Activated B cell treated with CpG ODN at 0.5 μM for 24 hours (primary cell): ENCODE measurements around the gene KIF24. TPM values are rescaled to one million over a fixed set of nuclear protein-coding genes. Genes with fewer than 3 reads are reported as not detected.
"Not testable (repeated sequence)": the region's sequence is repeated elsewhere in the genome, so short reads cannot be mapped to it uniquely, and the experiment has no call there.

Source experiments
- ATAC-seq: fragments of 200-7000 bp; cut with Tn5 transposase; one replicate; pipeline ENCODE4 v1.10.0; 2021; ENCODE audit warnings: low read depth, mild to moderate bottlenecking, moderate library complexity
- CTCF ChIA-PET: fragments of 350-600 bp; sonication (Branson Sonifier 250); formaldehyde crosslinking; loops from one replicate; lab custom pipeline; 2021; ENCODE audit warnings: antibody characterized with exemption; lab: Charles Lee
- POLR2A ChIA-PET: fragments of 350-600 bp; sonication (Branson Sonifier 250); formaldehyde crosslinking; loops from one replicate; lab custom pipeline; 2021; ENCODE audit warnings: antibody characterized with exemption; lab: Charles Lee
- DNase-seq: peaks from one replicate; pipeline ENCODE4 v3.0.0; 2022
- H3K27ac Mint-ChIP-seq: one replicate; pipeline ENCODE4 v1.8.0; 2020; ENCODE audit warnings: mixed read lengths
- H3K27me3 Mint-ChIP-seq: one replicate; pipeline ENCODE4 v1.8.0; 2021; ENCODE audit warnings: mixed read lengths
- H3K36me3 Mint-ChIP-seq: one replicate; pipeline ENCODE4 v1.8.0; 2021; ENCODE audit warnings: low read depth, mixed read lengths
- H3K4me1 Mint-ChIP-seq: one replicate; pipeline ENCODE4 v1.8.0; 2021; ENCODE audit warnings: mixed read lengths
- H3K4me3 Mint-ChIP-seq: one replicate; pipeline ENCODE4 v1.8.0; 2020; ENCODE audit warnings: mild to moderate bottlenecking, mixed read lengths
- H3K9me3 Mint-ChIP-seq: one replicate; pipeline ENCODE4 v1.8.0; 2020; ENCODE audit warnings: mixed read lengths
- intact Hi-C: fragments of 100-400 bp; cut with micrococcal nuclease; formaldehyde crosslinking; loops from one replicate; pipeline ENCODE4 v1.15.1; 2024
- total RNA-seq: library from RNA; stranded (reverse); gene quantifications from 2 replicates; pipeline ENCODE4 v1.2.3, GENCODE V29; 2022
- TF ChIP-seq, protein P1 (sequence below): fragments of 200-600 bp; IDR thresholded peaks from one replicate; pipeline ENCODE4 v1.8.0; 2022; ENCODE audit warnings: antibody characterized with exemption, mild to moderate bottlenecking

The KIF24 gene
- total RNA-seq, 1 donor from 2014 or later = 0.71 TPM

- intact Hi-C loops = no loop called here
- ATAC-seq (no peak), DNase-seq (no peak)
- H3K36me3 Mint-ChIP-seq = peaks cover 46% of the 10 kb centered on the region
- CTCF ChIA-PET = no interaction called here
- POLR2A ChIA-PET = no interaction called here
- H3K9me3 Mint-ChIP-seq = no peaks in the 10 kb centered on the region
- no peaks in the 10 kb centered on the region for H3K27me3 Mint-ChIP-seq
- no peaks in the 10 kb centered on the region for H3K4me1 Mint-ChIP-seq
- TF ChIP-seq, protein P1, sequence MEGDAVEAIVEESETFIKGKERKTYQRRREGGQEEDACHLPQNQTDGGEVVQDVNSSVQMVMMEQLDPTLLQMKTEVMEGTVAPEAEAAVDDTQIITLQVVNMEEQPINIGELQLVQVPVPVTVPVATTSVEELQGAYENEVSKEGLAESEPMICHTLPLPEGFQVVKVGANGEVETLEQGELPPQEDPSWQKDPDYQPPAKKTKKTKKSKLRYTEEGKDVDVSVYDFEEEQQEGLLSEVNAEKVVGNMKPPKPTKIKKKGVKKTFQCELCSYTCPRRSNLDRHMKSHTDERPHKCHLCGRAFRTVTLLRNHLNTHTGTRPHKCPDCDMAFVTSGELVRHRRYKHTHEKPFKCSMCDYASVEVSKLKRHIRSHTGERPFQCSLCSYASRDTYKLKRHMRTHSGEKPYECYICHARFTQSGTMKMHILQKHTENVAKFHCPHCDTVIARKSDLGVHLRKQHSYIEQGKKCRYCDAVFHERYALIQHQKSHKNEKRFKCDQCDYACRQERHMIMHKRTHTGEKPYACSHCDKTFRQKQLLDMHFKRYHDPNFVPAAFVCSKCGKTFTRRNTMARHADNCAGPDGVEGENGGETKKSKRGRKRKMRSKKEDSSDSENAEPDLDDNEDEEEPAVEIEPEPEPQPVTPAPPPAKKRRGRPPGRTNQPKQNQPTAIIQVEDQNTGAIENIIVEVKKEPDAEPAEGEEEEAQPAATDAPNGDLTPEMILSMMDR = no peak
- no peak overlapping the region for H3K27ac Mint-ChIP-seq
- H3K4me3 Mint-ChIP-seq = no peak overlapping the region
These were observed 9.8 kb upstream of the KIF24 start for GRCh38 chr9:34338665-34339385.

DNA sequence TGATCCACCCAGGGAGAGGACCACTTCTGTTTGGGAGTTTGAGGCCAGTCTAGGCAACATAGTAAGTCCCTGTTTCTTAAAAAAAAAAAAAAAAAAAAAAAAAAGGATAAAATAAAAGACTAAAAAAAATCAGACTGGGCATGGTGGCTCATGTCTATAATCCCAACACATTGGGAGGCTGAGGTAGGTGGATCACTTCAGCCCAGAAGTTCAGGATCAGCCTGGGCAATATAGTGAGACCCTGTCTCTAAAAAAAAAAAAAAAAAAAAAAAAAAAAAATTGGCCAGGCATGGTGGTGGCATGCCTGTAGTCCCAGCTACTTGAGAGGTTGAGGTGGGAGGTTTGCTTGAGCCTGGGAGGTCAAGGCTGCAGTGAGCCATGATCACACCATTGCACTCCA lies 9.0 kb upstream of the KIF24 start:
- DNase-seq, H3K4me3 Mint-ChIP-seq, intact Hi-C loops, ATAC-seq, H3K27ac Mint-ChIP-seq, H3K9me3 Mint-ChIP-seq, POLR2A ChIA-PET, H3K27me3 Mint-ChIP-seq, H3K4me1 Mint-ChIP-seq: not testable (repeated sequence)
- CTCF ChIA-PET = interaction anchor here (1.0 kb wide), 1 partner anchor 40 kb away, joined by 3 read pairs; no protein-coding TSS in a partner anchor
- H3K36me3 Mint-ChIP-seq = peaks cover 38% of the 10 kb centered on the region

DNA sequence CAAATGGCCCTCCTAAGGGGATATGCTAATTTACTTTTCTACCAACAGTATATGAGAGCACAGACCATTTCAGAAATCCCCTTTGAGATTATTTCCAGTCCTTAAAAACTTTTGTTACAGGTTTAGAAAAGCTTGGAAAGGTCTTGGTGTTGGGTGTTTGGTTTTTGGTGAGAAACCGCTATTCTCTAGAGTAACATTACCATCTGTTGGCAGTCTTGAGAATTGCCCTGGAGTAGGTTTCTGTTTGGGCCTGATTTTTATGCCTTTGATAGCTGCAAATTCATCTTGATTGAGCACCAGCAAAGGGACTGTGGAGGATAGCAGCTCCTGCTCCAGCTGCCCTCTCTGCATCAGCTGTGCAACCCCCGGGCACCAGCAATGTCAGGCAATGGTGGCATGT lies 8.3 kb upstream of the KIF24 start:
- intact Hi-C loops = no loop called here
- Mint-ChIP-seq H3K4me1 (peaks cover under 1% of the 10 kb centered on the region), H3K27ac (no peak overlapping the region), H3K9me3 (no peaks in the 10 kb centered on the region), H3K36me3 (peaks cover 35% of the 10 kb centered on the region), H3K27me3 (no peaks in the 10 kb centered on the region), H3K4me3 (no peak overlapping the region)
- DNase-seq = no peak
- CTCF ChIA-PET = interaction anchor here (1.0 kb wide), 1 partner anchor 41 kb away, joined by 3 read pairs; no protein-coding TSS in a partner anchor
- no peak for ATAC-seq
- POLR2A ChIA-PET = no interaction called here
- TF ChIP-seq, protein P1 = no peak

GRCh38 chr9:34335376-34335775 lies 6.3 kb upstream of the KIF24 start:
- ATAC-seq = no peak
- peaks cover 17% of the 10 kb centered on the region for H3K4me1 Mint-ChIP-seq
- no peaks in the 10 kb centered on the region for H3K9me3 Mint-ChIP-seq
- no peak overlapping the region for H3K27ac Mint-ChIP-seq
- ChIA-PET POLR2A (no interaction called here), CTCF (no interaction called here)
- TF ChIP-seq, protein P1 = no peak
- H3K27me3 Mint-ChIP-seq = no peaks in the 10 kb centered on the region
- no peak overlapping the region for H3K4me3 Mint-ChIP-seq
- intact Hi-C loops = no loop called here
- H3K36me3 Mint-ChIP-seq = peaks cover 20% of the 10 kb centered on the region
- no peak for DNase-seq

- H3K9me3 Mint-ChIP-seq = no peaks in the 10 kb centered on the region
- peaks cover 22% of the 10 kb centered on the region for H3K4me1 Mint-ChIP-seq
- H3K36me3 Mint-ChIP-seq = peaks cover 16% of the 10 kb centered on the region
- no peak for DNase-seq
- ChIA-PET POLR2A (no interaction called here), CTCF (interaction anchor here (1.1 to 3.2 kb wide), 4 partner anchors 9 to 168 kb away, joined by 3 to 13 read pairs (median 7); partner anchors contain the start of gene MYORG)
- H3K27ac Mint-ChIP-seq = no peak overlapping the region
- TF ChIP-seq, protein P1 = no peak
- ATAC-seq = no peak
- intact Hi-C loops = loop anchor here (5.0 kb wide), 1 partner anchor 187 kb away; the partner anchor contains the start of gene ENHO
- no peaks in the 10 kb centered on the region for H3K27me3 Mint-ChIP-seq
- H3K4me3 Mint-ChIP-seq = no peak overlapping the region
These were observed 5.8 kb upstream of the KIF24 start for GRCh38 chr9:34334916-34335315.
